PFSK-1 (cell line): ENCODE data around the gene SLC5A9.

Experiments used
- POLR2AphosphoS5 ChIP-seq: IDR thresholded peaks from 2 replicates; pipeline ENCODE4 v1.6.1; 2012; ENCODE audit warnings: low read depth, mild to moderate bottlenecking, control low read depth, low read length, moderate library complexity
- SIN3A ChIP-seq: IDR thresholded peaks from 2 replicates; pipeline ENCODE4 v1.6.1; 2012; ENCODE audit warnings: mild to moderate bottlenecking, low read length, moderate library complexity, borderline replicate concordance; ENCODE audit not compliant: insufficient read depth
- TAF1 ChIP-seq: IDR thresholded peaks from 2 replicates; pipeline ENCODE4 v1.6.1; 2012; ENCODE audit warnings: low read length, control low read depth, borderline replicate concordance; ENCODE audit not compliant: insufficient read depth
- TF ChIP-seq, protein P1 (sequence below), 2 experiments: IDR thresholded peaks; 2 replicates each; pipeline versions ENCODE4 v1.6.1 to v1.8.0; 2011 to 2012; ENCODE audit warnings: low read depth in 2 of 2, low read length in 2 of 2, control low read depth in 1 of 2, inconsistent platforms in 1 of 2, mild to moderate bottlenecking in 1 of 2, moderate library complexity in 1 of 2; ENCODE audit not compliant: insufficient read depth in 1 of 2

DNA sequence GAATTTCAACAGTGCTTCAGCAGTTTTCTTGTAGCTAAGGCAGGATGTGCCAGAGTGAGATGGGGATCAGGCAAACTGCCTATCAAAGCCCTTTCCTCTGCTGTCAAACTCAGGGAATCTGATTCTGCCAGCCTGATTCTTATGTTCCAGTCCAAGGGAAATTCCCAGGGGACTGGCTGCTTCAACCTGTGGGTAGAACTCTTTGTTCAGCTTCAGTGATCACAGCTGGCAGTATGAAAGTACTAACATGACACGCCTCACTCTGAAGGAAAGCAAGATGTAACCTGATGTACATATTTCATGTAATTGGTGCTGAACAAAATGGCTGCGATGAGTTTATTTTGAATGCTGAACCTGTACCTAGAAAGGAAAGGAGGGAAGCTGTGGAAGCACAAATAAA, 40.1 kb upstream of the SLC5A9 start:
- TF ChIP-seq POLR2AphosphoS5 (no peak), TAF1 (no peak), SIN3A (no peak)
- TF ChIP-seq, protein P1, sequence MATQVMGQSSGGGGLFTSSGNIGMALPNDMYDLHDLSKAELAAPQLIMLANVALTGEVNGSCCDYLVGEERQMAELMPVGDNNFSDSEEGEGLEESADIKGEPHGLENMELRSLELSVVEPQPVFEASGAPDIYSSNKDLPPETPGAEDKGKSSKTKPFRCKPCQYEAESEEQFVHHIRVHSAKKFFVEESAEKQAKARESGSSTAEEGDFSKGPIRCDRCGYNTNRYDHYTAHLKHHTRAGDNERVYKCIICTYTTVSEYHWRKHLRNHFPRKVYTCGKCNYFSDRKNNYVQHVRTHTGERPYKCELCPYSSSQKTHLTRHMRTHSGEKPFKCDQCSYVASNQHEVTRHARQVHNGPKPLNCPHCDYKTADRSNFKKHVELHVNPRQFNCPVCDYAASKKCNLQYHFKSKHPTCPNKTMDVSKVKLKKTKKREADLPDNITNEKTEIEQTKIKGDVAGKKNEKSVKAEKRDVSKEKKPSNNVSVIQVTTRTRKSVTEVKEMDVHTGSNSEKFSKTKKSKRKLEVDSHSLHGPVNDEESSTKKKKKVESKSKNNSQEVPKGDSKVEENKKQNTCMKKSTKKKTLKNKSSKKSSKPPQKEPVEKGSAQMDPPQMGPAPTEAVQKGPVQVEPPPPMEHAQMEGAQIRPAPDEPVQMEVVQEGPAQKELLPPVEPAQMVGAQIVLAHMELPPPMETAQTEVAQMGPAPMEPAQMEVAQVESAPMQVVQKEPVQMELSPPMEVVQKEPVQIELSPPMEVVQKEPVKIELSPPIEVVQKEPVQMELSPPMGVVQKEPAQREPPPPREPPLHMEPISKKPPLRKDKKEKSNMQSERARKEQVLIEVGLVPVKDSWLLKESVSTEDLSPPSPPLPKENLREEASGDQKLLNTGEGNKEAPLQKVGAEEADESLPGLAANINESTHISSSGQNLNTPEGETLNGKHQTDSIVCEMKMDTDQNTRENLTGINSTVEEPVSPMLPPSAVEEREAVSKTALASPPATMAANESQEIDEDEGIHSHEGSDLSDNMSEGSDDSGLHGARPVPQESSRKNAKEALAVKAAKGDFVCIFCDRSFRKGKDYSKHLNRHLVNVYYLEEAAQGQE (IDR thresholded peaks at IDR 0.05; ENCODE audit: insufficient read depth in 1 of 2, low read depth in 2 of 2, low read length in 2 of 2) = no peak
